GM12891 (cell line): ENCODE measurements around the gene WDR27.
"Not testable (repeated sequence)": the region's sequence is repeated elsewhere in the genome, so short reads cannot be mapped to it uniquely, and the experiment has no call there.

Experiments
- DNase-seq: peaks from one replicate; pipeline ENCODE4 v3.0.0; 2011; ENCODE audit warnings: low spot score; ENCODE audit not compliant: insufficient read length
- FAIRE-seq: peaks from 2 replicates; lab custom pipeline; 2011; peaks lifted over from hg19 to GRCh38; lab: Jason Lieb, UNC
- PAX5 ChIP-seq: IDR thresholded peaks from 2 replicates; pipeline ENCODE4 v1.6.1; 2011; ENCODE audit warnings: low read length, moderate library complexity, mild to moderate bottlenecking; ENCODE audit not compliant: insufficient read depth, severe bottlenecking
- POLR2A ChIP-seq: IDR thresholded peaks from 2 replicates; pipeline ENCODE4 v1.6.1; 2011; ENCODE audit warnings: low read depth, low read length, control low read depth
- POLR2AphosphoS5 ChIP-seq: IDR thresholded peaks from 2 replicates; pipeline ENCODE4 v1.6.1; 2011; ENCODE audit warnings: low read depth, low read length, control low read depth
- POU2F2 ChIP-seq: IDR thresholded peaks from 2 replicates; pipeline ENCODE4 v1.6.1; 2011; ENCODE audit warnings: low read depth, mild to moderate bottlenecking, control low read depth, low read length, moderate library complexity
- SPI1 ChIP-seq: IDR thresholded peaks from 2 replicates; pipeline ENCODE4 v1.6.1; 2011; ENCODE audit warnings: low read depth, low read length, control low read depth
- TAF1 ChIP-seq: IDR thresholded peaks from 2 replicates; pipeline ENCODE4 v1.6.1; 2011; ENCODE audit warnings: low read depth, low read length, control low read depth

WDR27 gene

DNA sequence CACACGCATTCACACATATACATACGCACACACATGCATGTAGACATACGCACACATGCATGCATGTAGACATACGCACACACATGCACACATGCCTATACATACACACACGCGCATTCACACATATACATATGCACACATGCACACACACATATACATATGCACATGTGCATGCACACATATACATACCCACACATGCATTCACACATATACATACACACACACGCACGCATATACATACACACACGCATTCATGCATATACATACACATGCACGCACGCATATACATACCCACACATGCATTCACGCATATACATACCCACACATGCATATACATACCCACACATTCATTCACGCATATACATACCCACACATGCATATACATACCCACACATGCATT is 80.5 kb downstream of the WDR27 start:
- DNase-seq (no peak), FAIRE-seq (peak; percentile 50)
- no peak for TF ChIP-seq POLR2AphosphoS5
- TF ChIP-seq SPI1 = no peak
- no peak for TF ChIP-seq TAF1
- no peak for TF ChIP-seq POU2F2
- no peak for TF ChIP-seq PAX5
- TF ChIP-seq POLR2A = no peak

DNA sequence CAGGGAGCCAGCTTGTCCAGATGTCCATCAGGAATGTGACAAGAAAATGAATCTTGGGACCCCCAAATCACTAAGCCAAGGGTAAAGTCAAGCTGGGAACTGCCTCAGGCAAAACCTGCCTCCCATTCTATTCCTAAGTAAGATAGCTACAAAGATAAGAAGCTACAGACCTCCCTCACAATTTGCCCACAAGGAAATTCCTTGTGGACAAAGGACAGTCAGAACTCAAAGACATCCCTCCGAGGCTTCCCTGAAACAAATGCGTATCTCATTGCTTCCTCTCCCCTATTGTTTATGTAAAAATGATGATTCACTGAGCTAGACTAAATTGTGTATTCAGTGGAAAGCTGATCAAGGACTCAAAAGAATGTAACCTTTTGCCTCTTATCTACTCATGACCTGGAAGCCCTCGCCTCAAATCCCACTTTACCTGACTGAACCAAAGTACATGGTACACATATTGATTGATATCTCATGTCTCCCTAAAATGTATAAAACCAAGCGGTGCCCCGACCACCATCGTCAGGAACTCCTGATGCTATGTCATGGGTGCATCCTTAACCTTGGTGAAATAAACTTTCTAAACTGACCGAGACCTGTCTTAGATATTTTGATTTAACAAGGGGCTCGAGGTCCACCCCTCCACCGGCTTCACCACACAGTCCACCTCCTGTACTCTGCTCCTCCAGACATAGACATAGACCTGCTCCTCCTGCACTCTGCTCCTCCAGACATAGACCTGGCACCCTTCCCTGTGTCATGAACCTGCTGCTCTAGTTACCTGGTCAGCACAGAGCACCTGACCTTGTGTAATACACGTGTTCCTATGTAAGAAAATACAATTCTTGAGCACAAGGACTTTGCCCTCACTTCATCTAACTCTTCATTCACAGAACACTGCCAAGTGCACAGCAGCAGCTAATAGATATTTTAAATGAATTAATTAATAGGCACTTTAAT is 81.4 kb downstream of the WDR27 start:
- FAIRE-seq (no peak), DNase-seq (no peak)
- TF ChIP-seq SPI1 (no peak), TAF1 (no peak), PAX5 (no peak), POLR2AphosphoS5 (no peak), POU2F2 (no peak), POLR2A (no peak)

DNA sequence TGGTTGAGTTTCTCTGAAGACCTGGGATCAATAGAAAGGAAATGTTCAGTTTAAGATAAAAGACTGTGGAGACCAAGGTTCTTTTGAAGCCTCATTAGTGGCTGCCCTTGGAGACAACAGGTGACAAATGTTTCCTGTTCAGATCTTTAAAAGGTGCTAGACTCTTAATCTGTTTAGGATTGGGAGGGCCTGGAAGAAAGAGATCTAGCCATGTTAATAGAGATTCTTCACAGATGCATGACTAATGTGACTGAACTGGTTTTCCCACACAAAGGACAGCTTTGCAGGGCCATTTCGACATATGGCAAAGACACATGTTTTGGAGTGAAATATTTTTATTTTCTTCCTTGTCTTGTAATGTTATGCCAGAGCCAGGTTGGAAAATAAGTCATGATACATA is 82.2 kb downstream of the WDR27 start:
- FAIRE-seq = no peak
- no peak for TF ChIP-seq POU2F2
- no peak for TF ChIP-seq SPI1
- no peak for TF ChIP-seq PAX5
- TF ChIP-seq TAF1 = no peak
- no peak for TF ChIP-seq POLR2A
- no peak for TF ChIP-seq POLR2AphosphoS5
- no peak for DNase-seq

DNA sequence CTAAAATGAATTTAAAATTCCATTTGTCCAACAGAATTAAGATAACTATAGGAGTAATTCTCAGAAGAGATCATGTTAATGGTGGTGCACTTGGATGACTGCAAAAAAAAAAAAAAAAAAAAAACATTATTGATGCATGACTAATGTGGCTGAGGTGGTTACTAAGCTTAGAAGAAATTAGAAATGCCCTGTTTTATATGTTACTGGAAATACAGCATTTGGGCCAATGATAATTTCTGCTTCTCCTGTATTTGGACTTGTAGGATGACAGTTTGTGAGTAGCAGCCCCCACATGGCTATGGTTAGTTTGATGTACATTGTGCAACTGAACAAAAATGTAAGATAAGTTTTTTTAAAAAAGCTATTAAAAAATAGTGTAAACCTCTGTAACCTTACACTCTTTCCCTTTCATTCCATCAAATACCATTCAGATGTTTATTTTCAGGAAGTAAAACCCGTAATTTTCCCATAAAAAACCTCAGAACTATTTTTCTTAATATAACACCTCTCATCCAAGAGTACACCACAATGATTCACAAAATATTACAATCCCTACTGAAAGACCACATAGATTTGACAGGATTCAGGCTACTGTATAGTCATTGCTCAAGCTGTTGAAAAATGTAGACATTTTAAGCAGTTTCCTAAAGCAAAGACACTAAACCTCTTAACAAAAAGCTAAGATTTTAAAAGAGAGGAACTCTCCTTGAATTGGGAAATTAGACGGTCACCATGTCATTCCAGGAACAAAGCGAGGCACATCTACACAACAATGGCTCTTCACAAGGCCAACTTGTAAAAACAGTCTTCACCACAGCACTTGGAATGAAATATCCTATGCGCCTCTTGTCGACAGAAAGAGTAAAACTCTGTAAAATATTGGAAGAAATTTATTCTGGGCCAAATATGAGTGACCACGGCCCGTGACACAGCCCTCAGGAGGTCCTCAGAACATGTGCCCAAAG is 83.0 kb downstream of the WDR27 start:
- no peak for DNase-seq
- TF ChIP-seq POLR2AphosphoS5 (no peak), PAX5 (no peak), SPI1 (no peak), POU2F2 (no peak), TAF1 (no peak), POLR2A (no peak)
- no peak for FAIRE-seq

- FAIRE-seq = no peak
Observed at GRCh38 chr6:169617562-169617961, 84.3 kb downstream of the WDR27 start.

GRCh38 chr6:169608609-169609008 is 93.2 kb downstream of the WDR27 start:
- FAIRE-seq, DNase-seq: not testable (repeated sequence)

More at GRCh38 chr6:169617562-169617961, 84.3 kb downstream of the WDR27 start:
- no peak for TF ChIP-seq POLR2AphosphoS5
- no peak for TF ChIP-seq TAF1
- no peak for TF ChIP-seq PAX5
- no peak for TF ChIP-seq POU2F2
- no peak for TF ChIP-seq POLR2A
- no peak for TF ChIP-seq SPI1
- no peak for DNase-seq

- no peak for DNase-seq
- FAIRE-seq = no peak
- TF ChIP-seq SPI1 (no peak), TAF1 (no peak), PAX5 (no peak), POLR2A (no peak), POU2F2 (no peak), POLR2AphosphoS5 (no peak)
Observed at GRCh38 chr6:169604076-169604475, 97.8 kb downstream of the WDR27 start.

DNA sequence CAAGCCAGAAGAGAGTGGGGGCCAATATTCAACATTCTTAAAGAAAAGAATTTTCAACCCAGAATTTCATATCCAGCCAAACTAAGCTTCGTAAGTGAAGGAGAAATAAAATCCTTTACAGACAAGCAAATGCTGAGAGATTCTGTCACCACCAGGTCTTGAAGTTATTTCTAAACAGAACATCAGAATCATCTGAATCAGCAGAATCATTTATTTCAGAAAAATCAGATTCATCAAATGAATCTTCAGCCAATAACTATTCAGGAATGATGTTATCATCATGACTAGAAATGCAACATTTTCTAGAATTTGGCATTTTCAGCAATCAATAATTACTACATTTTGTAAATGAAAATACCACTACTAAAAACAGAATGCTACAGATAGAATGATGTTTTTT is 100.7 kb downstream of the WDR27 start:
- DNase-seq, FAIRE-seq: not testable (repeated sequence)

DNA sequence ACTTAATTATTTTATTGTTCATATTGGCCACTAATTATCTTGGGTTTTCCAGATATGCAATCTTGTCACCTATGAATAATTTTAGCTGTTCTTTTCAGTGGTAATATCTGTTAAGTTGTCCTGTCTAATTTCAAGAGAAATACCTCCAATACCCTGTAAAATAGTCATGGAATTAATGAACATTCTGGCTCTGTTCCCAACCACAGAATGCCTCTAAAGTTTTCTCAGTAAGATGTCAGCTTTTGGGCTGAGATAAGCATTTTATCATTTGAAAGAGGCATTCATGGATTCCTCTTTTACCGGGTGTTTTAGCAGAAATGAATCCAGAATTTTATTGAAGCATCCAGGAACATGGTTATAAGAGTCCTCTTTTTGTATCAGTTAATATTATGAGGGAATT is 109.3 kb downstream of the WDR27 start:
- TF ChIP-seq PAX5 = no peak
- no peak for TF ChIP-seq SPI1
- FAIRE-seq (no peak), DNase-seq (no peak)

DNA sequence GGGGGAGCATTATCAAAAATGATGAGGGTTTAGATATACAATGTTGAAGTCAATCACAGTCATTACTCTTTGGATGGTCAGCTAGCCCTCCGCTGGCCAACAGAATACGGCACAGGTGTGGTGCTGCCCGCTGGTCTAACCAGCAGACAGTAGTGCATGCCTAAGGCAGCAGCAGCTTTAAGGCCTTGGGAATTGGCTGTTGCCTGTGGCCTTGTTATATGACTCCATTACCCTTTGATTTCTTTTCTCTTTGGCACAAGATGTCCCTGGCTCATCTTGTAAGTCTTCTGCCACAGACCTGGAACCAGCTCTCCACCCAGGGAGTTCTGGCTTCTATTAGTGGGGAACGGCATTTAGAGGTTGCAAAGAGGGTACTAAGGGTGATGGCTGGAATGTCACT is 110.2 kb downstream of the WDR27 start:
- no peak for FAIRE-seq
- TF ChIP-seq POU2F2 (no peak), POLR2A (no peak), POLR2AphosphoS5 (no peak), SPI1 (no peak), PAX5 (no peak)
- DNase-seq = no peak
